ENCODE data around the gene PPM1F. TPM values are rescaled to one million over a fixed set of nuclear protein-coding genes. Genes with fewer than 3 reads are reported as not detected.

Gene PPM1F
- total RNA-seq, 1 experiment from 2014 or later: 19.7 TPM

Other genes starting within 250 kb of the PPM1F start
- 2.2 and 6.4 TPM in 2 replicates for gene YPEL1, start 217.1 kb downstream of the PPM1F start, total RNA-seq (2014; rRNA removed; shearing (Covaris generic))
- 54.5 and 55.5 TPM in 2 replicates for gene MAPK1, start 85.2 kb downstream of the PPM1F start, total RNA-seq (2014; rRNA removed; shearing (Covaris generic))
- gene TOP3B, start 29.9 kb upstream of the PPM1F start, total RNA-seq (2014; rRNA removed; shearing (Covaris generic)): 53.8 and 76.2 TPM in 2 replicates